CD4-positive, alpha-beta memory T cell (primary cell): ENCODE data around the gene C7orf57. TPM values are rescaled to one million over a fixed set of nuclear protein-coding genes. Genes with fewer than 3 reads are reported as not detected.
"Not testable (repeated sequence)": the region's sequence is repeated elsewhere in the genome, so short reads cannot be mapped to it uniquely, and the experiment has no call there.

ENCODE experiments used
- CTCF ChIA-PET: fragments of 350-600 bp; sonication (Branson Sonifier 250); formaldehyde crosslinking; loops from one replicate; lab custom pipeline; 2021; ENCODE audit warnings: inconsistent platforms; ENCODE audit not compliant: partially characterized antibody; lab: Charles Lee
- POLR2A ChIA-PET: fragments of 350-600 bp; sonication (Branson Sonifier 250); formaldehyde crosslinking; loops from one replicate; lab custom pipeline; 2021; ENCODE audit not compliant: partially characterized antibody; lab: Charles Lee
- DNase-seq, 5 donors: peaks; one replicate each; pipeline versions ENCODE4 v3.0.0 to v3.0.0-alpha.2; 2020 to 2022; ENCODE audit warnings: mixed read lengths in 1 of 5
- H3K27ac ChIP-seq: one replicate; pipeline ENCODE4 v1.7.0; 2013; ENCODE audit warnings: low read depth, low read length
- H3K27me3 ChIP-seq: 2 replicates; pipeline ENCODE4 v1.7.0; 2013; ENCODE audit warnings: mild to moderate bottlenecking, low read length, moderate library complexity; ENCODE audit not compliant: insufficient read depth
- H3K36me3 ChIP-seq: 2 replicates; pipeline ENCODE4 v1.7.0; 2013; ENCODE audit warnings: mild to moderate bottlenecking, low read length, moderate library complexity; ENCODE audit not compliant: insufficient read depth
- H3K4me1 ChIP-seq: 2 replicates; pipeline ENCODE4 v1.7.0; 2013; ENCODE audit warnings: mild to moderate bottlenecking, low read length, moderate library complexity; ENCODE audit not compliant: insufficient read depth
- H3K4me3 ChIP-seq, 2 donors: one replicate each; pipeline ENCODE4 v1.7.0; 2013; ENCODE audit warnings: low read length in 2 of 2, mild to moderate bottlenecking in 1 of 2
- H3K9me3 ChIP-seq, 2 donors: one replicate each; pipeline ENCODE4 v1.7.0; 2013; ENCODE audit warnings: low read length in 2 of 2, control low read depth in 1 of 2; ENCODE audit not compliant: control insufficient read depth in 1 of 2
- H3K27ac Mint-ChIP-seq, 7 donors: one replicate each; pipeline ENCODE4 v1.8.0; 2020 to 2021; ENCODE audit warnings: mixed read lengths in 7 of 7, mild to moderate bottlenecking in 6 of 7, inconsistent platforms in 3 of 7, moderate library complexity in 3 of 7
- H3K27me3 Mint-ChIP-seq, 2 donors: one replicate each; pipeline ENCODE4 v1.8.0; 2020 to 2021; ENCODE audit warnings: mixed read lengths in 2 of 2
- H3K36me3 Mint-ChIP-seq, 2 donors: one replicate each; pipeline ENCODE4 v1.8.0; 2020 to 2021; ENCODE audit warnings: mixed read lengths in 2 of 2, inconsistent platforms in 1 of 2, mild to moderate bottlenecking in 1 of 2
- H3K4me1 Mint-ChIP-seq, 4 donors: one replicate each; pipeline ENCODE4 v1.8.0; 2020 to 2021; ENCODE audit warnings: mixed read lengths in 4 of 4, mild to moderate bottlenecking in 1 of 4
- H3K4me3 Mint-ChIP-seq, 8 donors: one replicate each; pipeline ENCODE4 v1.8.0; 2020 to 2021; ENCODE audit warnings: mixed read lengths in 8 of 8, mild to moderate bottlenecking in 7 of 8, moderate library complexity in 6 of 8, inconsistent platforms in 3 of 8
- H3K9me3 Mint-ChIP-seq, 8 donors: one replicate each; pipeline ENCODE4 v1.8.0; 2020 to 2021; ENCODE audit warnings: mixed read lengths in 8 of 8, mild to moderate bottlenecking in 5 of 8, inconsistent platforms in 3 of 8, moderate library complexity in 1 of 8
- intact Hi-C: fragments of 100-400 bp; cut with micrococcal nuclease; formaldehyde crosslinking; loops from one replicate; pipeline ENCODE4 v1.15.1; 2023
- polyA plus RNA-seq, 2 donors: library from polyadenylated mRNA; unstranded; fragments of 300-500 nt; fragmentation: Illumina TruSeq; gene quantifications; one replicate each; pipeline ENCODE4 v1.2.3, GENCODE V29; 2021
- total RNA-seq, 2 experiments: library from RNA; stranded (reverse); gene quantifications; one replicate each; pipeline ENCODE4 v1.2.3, GENCODE V29; 2021

C7orf57 gene
- total and polyA plus RNA-seq, 4 experiments from 2014 or later: 0.16 to 0.22 TPM; not detected in 2

DNA sequence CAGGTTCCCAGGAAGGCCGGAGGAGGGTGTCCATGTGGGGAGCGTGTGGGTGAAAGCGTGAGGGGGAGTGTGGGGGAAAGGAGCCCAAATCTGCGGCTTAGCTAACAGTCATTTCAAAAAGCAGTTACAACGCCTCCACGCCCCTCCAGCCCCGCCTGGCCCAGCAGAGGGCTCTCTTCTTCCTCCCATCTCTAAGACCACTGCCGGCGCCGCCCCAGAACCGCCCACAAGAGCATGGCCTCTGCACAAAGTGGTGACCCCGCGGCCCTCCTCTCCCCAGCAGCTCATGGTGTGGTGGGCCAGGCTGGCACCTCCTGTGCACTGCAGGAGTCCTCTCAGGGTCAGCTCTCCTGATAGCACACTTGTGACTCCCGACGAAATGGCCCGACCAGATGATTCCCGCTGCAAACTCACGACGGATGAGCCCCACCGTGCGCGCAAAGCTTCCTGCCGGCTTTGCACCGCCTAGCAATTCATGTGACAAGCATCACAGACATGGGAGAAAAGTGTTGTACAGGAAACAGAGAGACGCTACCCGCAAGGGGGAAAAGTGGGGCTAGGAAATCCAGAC, 43.5 kb upstream of the C7orf57 start:
- Histone ChIP-seq H3K4me1 (peaks cover 15% of the 10 kb centered on the region), H3K27ac (peak overlapping the region; percentile 55), H3K4me3 (peak overlapping the region; percentile 42 to 80), H3K9me3 (no peaks in the 10 kb centered on the region), H3K36me3 (no peaks in the 10 kb centered on the region), H3K27me3 (no peaks in the 10 kb centered on the region)
- no peaks in the 10 kb centered on the region for H3K27me3 Mint-ChIP-seq
- H3K4me1 Mint-ChIP-seq: peaks cover 16 to 20% (median 17%) of the 10 kb centered on the region in 4 donors
- H3K36me3 Mint-ChIP-seq: no peaks in the 10 kb centered on the region
- ChIA-PET POLR2A (interaction anchor here (0.8 to 2.9 kb wide), 14 partner anchors 9 to 117 kb away, joined by 3 to 66 read pairs (median 8); partner anchors contain the start of genes C7orf57, HUS1 and UPP1), CTCF (interaction anchor here (0.6 to 5.0 kb wide), 31 partner anchors 8 to 163 kb away, joined by 3 to 218 read pairs (median 5); partner anchors contain the start of genes C7orf57, HUS1, PKD1L1 and UPP1)
- peak overlapping the region; percentile 90 to 98 (median 93) for H3K27ac Mint-ChIP-seq
- peak; percentile 81 to 87 (median 83) for DNase-seq
- H3K9me3 Mint-ChIP-seq: peaks cover 0 to 7% (median 0%) of the 10 kb centered on the region in 8 donors
- intact Hi-C loops: loop anchor here (1.0 to 2.0 kb wide), 6 partner anchors 13 to 163 kb away; partner anchors contain the start of genes C7orf57, HUS1 and UPP1
- peak overlapping the region; percentile 87 to 97 (median 93) for H3K4me3 Mint-ChIP-seq

DNA sequence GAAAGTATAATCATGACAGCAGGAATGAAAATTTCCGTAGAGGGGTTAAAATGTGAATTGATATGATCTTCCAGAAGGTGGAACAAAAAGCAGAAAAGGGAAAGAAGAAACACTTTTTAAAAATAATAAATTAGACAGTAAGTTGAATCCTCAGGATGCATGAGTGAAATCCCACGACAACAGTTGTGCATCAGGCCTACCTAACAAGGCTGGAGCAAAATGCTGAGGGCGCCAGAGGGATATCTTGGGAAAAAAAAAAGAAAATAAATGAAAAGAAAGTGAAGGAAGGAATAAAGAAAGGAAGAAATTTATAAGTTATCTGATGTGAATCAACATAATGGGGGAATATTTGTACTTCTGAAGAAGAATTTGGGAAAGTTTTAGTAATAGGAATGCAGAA, 42.9 kb upstream of the C7orf57 start:
- no peaks in the 10 kb centered on the region for H3K9me3 ChIP-seq
- DNase-seq: no peak
- intact Hi-C loops: loop anchor here (1.0 kb wide), 2 partner anchors 43 to 97 kb away; partner anchors contain the start of genes C7orf57 and UPP1
- ChIA-PET CTCF (interaction anchor here (0.7 to 5.0 kb wide), 25 partner anchors 8 to 162 kb away, joined by 3 to 218 read pairs (median 6); partner anchors contain the start of genes C7orf57, PKD1L1 and UPP1), POLR2A (interaction anchor here (1.2 to 2.9 kb wide), 11 partner anchors 10 to 117 kb away, joined by 4 to 66 read pairs (median 10); partner anchors contain the start of genes C7orf57, HUS1 and UPP1)
- no peak overlapping the region for H3K4me3 ChIP-seq
- H3K4me1 ChIP-seq: peaks cover 15% of the 10 kb centered on the region
- H3K36me3 ChIP-seq: no peaks in the 10 kb centered on the region
- peak overlapping the region; percentile 90 to 98 (median 93) for H3K27ac Mint-ChIP-seq
- peaks cover 16 to 20% (median 17%) of the 10 kb centered on the region in 4 donors for H3K4me1 Mint-ChIP-seq
- no peaks in the 10 kb centered on the region for H3K27me3 ChIP-seq
- H3K36me3 Mint-ChIP-seq: no peaks in the 10 kb centered on the region
- H3K27me3 Mint-ChIP-seq: no peaks in the 10 kb centered on the region
- H3K4me3 Mint-ChIP-seq: peak overlapping the region; percentile 87 to 97 (median 93)
- H3K9me3 Mint-ChIP-seq: peaks cover 0 to 7% (median 0%) of the 10 kb centered on the region in 8 donors
- peak overlapping the region; percentile 55 for H3K27ac ChIP-seq

DNA sequence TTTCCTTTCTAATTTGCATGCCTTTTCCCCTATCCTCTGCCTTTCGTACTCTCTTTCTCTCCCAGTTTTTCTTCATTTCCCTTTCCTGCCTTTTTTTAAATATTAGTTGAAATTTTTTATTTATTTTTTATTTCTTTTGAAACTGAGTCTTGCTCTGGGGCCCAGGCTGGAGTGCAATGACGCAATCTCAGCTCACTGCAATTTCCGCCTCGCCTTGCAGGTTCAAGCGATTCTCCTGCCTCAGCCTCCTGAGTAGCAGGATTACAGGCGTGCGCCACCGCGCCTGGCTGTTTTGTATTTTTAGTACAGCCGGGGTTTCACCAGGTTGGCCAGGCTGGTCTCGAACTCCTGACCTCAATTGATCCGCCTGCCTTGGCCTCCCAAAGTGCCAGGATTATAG, 35.9 kb upstream of the C7orf57 start:
- Mint-ChIP-seq H3K27me3 (peaks cover 0 to 1% of the 10 kb centered on the region in 2 donors), H3K9me3 (peaks cover 0 to 7% (median 0%) of the 10 kb centered on the region in 8 donors), H3K36me3 (no peaks in the 10 kb centered on the region), H3K4me3 (no peak overlapping the region), H3K4me1 (peaks cover 0 to 3% (median under 1%) of the 10 kb centered on the region in 4 donors), H3K27ac (no peak overlapping the region)
- DNase-seq: no peak
- H3K4me1 ChIP-seq: no peaks in the 10 kb centered on the region
- no peaks in the 10 kb centered on the region for H3K36me3 ChIP-seq
- CTCF ChIA-PET: interaction anchor here (1.4 to 2.7 kb wide), 3 partner anchors 8 to 111 kb away, joined by 3 to 12 read pairs (median 5); no protein-coding TSS in a partner anchor
- H3K27me3 ChIP-seq: no peaks in the 10 kb centered on the region
- H3K4me3 ChIP-seq: no peak overlapping the region
- intact Hi-C loops: no loop called here
- POLR2A ChIA-PET: no interaction called here
- no peak overlapping the region for H3K27ac ChIP-seq
- H3K9me3 ChIP-seq: no peaks in the 10 kb centered on the region

DNA sequence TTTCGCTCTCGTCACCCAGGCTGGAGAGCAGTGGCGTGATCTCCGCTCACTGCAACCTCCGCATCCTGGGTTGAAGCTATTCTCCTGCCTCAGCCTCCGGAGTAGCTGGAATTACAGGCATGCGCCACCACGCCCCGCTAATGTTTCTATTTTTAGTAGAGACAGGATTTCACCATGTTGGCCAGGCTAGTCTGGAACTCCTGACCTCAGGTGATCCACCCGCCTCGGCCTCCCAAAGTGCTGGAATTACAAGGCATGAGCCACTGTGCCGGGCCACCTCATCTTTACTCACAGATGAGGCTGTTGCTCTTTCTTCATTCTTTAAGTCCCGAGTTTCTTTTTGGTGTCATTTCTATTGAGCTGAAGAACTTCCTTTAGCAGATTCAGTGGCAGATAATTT, 35.2 kb upstream of the C7orf57 start:
- H3K27me3 ChIP-seq, intact Hi-C loops: not testable (repeated sequence)
- CTCF ChIA-PET: interaction anchor here (1.4 to 2.7 kb wide), 2 partner anchors 8 to 110 kb away, joined by 5 to 12 read pairs; no protein-coding TSS in a partner anchor

DNA sequence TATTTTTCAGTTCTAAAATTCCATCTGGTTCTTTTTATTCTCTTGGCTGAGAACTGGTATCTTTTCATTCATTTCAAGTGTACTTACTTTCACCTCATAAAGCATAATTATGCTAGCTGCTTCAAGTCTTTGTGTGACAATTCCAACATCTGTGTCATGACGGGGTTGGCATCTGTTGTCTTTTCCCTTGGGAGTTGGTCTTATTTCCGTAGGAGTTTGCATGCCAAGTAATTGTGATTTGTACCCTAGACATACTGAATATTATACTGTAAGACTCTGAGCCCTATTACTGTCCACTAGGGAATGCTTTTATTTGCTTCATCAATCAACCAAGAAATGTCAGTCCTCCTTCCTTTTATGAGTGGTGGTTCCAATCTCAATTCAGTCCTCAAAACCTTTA, 31.3 kb upstream of the C7orf57 start:
- peaks cover 5 to 7% of the 10 kb centered on the region in 2 donors for H3K27me3 Mint-ChIP-seq
- H3K27me3 ChIP-seq: no peaks in the 10 kb centered on the region
- H3K27ac ChIP-seq: no peak overlapping the region
- ChIA-PET POLR2A (no interaction called here), CTCF (no interaction called here)
- H3K4me3 Mint-ChIP-seq: no peak overlapping the region
- H3K27ac Mint-ChIP-seq: peak overlapping the region in 1 of 7 donors; percentile 25
- no peaks in the 10 kb centered on the region for H3K4me1 Mint-ChIP-seq
- no peaks in the 10 kb centered on the region for H3K4me1 ChIP-seq
- H3K9me3 ChIP-seq: no peaks in the 10 kb centered on the region
- H3K36me3 Mint-ChIP-seq: no peaks in the 10 kb centered on the region
- no peak overlapping the region for H3K4me3 ChIP-seq
- no peak for DNase-seq
- no peaks in the 10 kb centered on the region for H3K9me3 Mint-ChIP-seq
- intact Hi-C loops: no loop called here
- no peaks in the 10 kb centered on the region for H3K36me3 ChIP-seq

More for the DNA sequence above, 35.2 kb upstream of the C7orf57 start:
- not testable (repeated sequence) for H3K9me3 Mint-ChIP-seq, H3K4me3 ChIP-seq, H3K27ac Mint-ChIP-seq, H3K27me3 Mint-ChIP-seq, DNase-seq, H3K4me1 Mint-ChIP-seq, H3K4me3 Mint-ChIP-seq, H3K36me3 Mint-ChIP-seq, H3K27ac ChIP-seq, H3K9me3 ChIP-seq, H3K36me3 ChIP-seq, H3K4me1 ChIP-seq
- POLR2A ChIA-PET: interaction anchor here (0.7 kb wide), 1 partner anchor 85 kb away, joined by 5 read pairs; no protein-coding TSS in a partner anchor

DNA sequence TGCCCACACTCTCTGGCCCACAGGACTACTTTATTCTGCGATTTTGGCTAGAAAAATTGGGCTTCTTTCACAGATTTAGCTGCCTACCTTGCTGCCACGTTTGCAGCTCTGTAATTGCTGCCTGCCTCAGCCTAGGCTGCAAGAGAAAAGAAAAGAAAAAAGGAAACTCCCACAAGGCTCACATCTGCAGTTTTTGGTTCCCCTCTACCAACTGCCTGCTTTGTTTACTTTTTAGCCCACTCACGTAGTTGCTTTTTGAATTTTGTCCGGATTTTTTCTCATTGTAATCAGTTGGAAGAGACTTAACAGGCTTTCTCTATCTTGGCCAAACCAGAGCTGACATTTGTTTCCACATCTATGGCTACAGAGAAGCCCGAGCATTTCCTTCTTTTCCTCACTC, 30.7 kb upstream of the C7orf57 start:
- no peak overlapping the region for H3K27ac Mint-ChIP-seq
- DNase-seq: no peak
- Histone ChIP-seq H3K36me3 (no peaks in the 10 kb centered on the region), H3K9me3 (no peaks in the 10 kb centered on the region), H3K4me3 (no peak overlapping the region), H3K27me3 (no peaks in the 10 kb centered on the region), H3K4me1 (no peaks in the 10 kb centered on the region), H3K27ac (no peak overlapping the region)
- no peaks in the 10 kb centered on the region for H3K36me3 Mint-ChIP-seq
- peaks cover 5 to 8% of the 10 kb centered on the region in 2 donors for H3K27me3 Mint-ChIP-seq
- no peaks in the 10 kb centered on the region for H3K4me1 Mint-ChIP-seq
- H3K4me3 Mint-ChIP-seq: no peak overlapping the region
- ChIA-PET POLR2A (no interaction called here), CTCF (interaction anchor here (1.0 kb wide), 1 partner anchor 97 kb away, joined by 3 read pairs; no protein-coding TSS in a partner anchor)
- intact Hi-C loops: no loop called here
- no peaks in the 10 kb centered on the region for H3K9me3 Mint-ChIP-seq

DNA sequence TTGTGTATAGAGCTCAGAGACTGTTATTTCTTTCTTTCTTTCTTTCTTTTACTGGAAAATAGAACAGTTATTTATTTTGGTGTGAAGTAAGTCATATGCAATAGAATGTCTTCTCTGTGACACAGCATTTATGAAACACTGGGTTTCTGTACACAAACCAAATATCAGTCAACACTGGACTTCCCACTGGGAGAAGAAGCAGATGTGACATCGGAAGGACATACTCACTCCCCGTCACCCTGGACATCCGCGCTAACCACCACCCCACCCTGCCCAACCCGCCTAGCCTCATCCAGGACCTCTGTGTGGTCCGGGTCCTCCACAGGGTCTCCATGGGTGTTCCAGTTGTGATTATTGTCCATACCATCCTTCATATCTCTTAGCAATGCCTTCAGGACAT, 28.5 kb upstream of the C7orf57 start:
- H3K27me3 ChIP-seq: no peaks in the 10 kb centered on the region
- DNase-seq: no peak
- Mint-ChIP-seq H3K36me3 (no peaks in the 10 kb centered on the region), H3K4me3 (no peak overlapping the region), H3K27ac (no peak overlapping the region), H3K9me3 (peaks cover 0 to 2% (median 0%) of the 10 kb centered on the region in 8 donors), H3K4me1 (no peaks in the 10 kb centered on the region), H3K27me3 (peaks cover 5 to 10% of the 10 kb centered on the region in 2 donors)
- intact Hi-C loops: no loop called here
- H3K27ac ChIP-seq: no peak overlapping the region
- H3K4me3 ChIP-seq: no peak overlapping the region
- ChIA-PET CTCF (no interaction called here), POLR2A (no interaction called here)
- no peaks in the 10 kb centered on the region for H3K9me3 ChIP-seq
- no peaks in the 10 kb centered on the region for H3K36me3 ChIP-seq
- H3K4me1 ChIP-seq: no peaks in the 10 kb centered on the region
